Ectodermal cell (in vitro differentiated cells): ENCODE measurements around the gene PPM1F.
"Not testable (repeated sequence)": the region's sequence is repeated elsewhere in the genome, so short reads cannot be mapped to it uniquely, and the experiment has no call there.

Source experiments
- H3K27ac ChIP-seq: 2 replicates; pipeline ENCODE4 v1.7.0; 2013; ENCODE audit warnings: mild to moderate bottlenecking, low read depth, low read length; ENCODE audit not compliant: insufficient read depth, poor library complexity, severe bottlenecking
- H3K27me3 ChIP-seq: 2 replicates; pipeline ENCODE4 v1.7.0; 2013; ENCODE audit warnings: mild to moderate bottlenecking, low read length; ENCODE audit not compliant: insufficient read depth, control insufficient read depth, poor library complexity, severe bottlenecking
- H3K36me3 ChIP-seq: one replicate; pipeline ENCODE4 v1.7.0; 2013; ENCODE audit warnings: low read length; ENCODE audit not compliant: control insufficient read depth, insufficient read depth
- H3K4me1 ChIP-seq: one replicate; pipeline ENCODE4 v1.7.0; 2013; ENCODE audit warnings: low read length; ENCODE audit not compliant: control insufficient read depth, insufficient read depth
- H3K4me3 ChIP-seq: 2 replicates; pipeline ENCODE4 v1.7.0; 2013; ENCODE audit warnings: low read depth, low read length, control low read depth; ENCODE audit not compliant: insufficient read depth
- H3K9me3 ChIP-seq: 2 replicates; pipeline ENCODE4 v1.7.0; 2013; ENCODE audit warnings: mild to moderate bottlenecking, low read length, moderate library complexity; ENCODE audit not compliant: control insufficient read depth
- WGBS, 2 experiments: methylation state at CpG; one replicate each; pipeline ENCODE4 v1.1.7; 2013; ENCODE audit warnings: missing lambda C conversion rate in 2 of 2; 5-methylcytosine and 5-hydroxymethylcytosine counted together

Gene PPM1F

DNA sequence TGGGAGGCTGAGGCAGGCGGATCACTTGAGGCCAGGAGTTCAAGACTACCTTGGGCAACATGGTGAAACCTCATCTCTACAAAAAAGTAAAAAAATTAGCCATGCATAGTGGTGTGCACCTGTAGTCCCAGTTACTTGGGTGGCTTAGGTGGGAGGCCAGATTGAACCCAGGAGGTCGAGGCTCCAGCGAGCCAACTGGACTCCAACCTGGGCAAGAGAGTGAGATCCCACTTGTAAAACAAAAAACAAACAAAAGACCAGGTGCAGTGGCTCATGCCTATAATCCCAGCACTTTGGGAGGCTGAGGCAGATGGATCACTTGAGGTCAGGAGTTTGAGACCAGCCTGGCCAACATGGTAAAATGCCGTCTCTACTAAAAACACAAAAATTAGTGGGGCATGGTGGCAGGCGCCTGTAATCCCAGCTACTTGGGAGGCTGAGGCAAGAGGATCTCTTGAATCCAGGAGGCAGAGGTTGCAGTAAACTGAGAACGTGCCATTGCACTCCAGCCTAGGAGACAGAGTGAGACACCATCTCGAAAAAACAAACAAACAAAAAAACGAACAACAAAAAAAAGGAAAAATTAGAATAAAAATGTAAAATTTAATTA is 38.5 kb downstream of the PPM1F start:
- 91 to 94% methylated on average over 6 of the region's 8 CpGs for WGBS, 2 experiments
- not testable (repeated sequence) for H3K27ac ChIP-seq, H3K4me3 ChIP-seq, H3K4me1 ChIP-seq, H3K9me3 ChIP-seq, H3K27me3 ChIP-seq, H3K36me3 ChIP-seq

DNA sequence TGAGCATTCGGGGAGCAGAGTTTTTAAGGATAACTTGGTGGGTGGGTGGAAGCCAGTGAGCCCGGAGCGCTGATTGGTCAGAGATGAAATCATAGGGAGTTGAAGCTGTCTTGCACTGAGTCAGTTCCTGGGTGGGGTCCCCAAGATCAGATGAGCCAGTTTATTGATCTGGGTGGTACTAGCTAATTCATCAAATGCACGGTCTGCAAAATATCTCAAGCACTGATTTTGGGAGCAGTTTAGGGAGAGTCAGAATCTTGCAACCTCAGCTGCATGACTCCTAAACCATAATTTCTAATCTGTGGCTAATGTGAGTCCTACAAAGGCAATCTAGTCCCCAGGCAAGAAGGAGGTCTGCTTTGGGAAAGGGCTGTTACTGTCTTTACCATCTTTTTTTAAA is 42.3 kb downstream of the PPM1F start:
- not testable (repeated sequence) for H3K4me1 ChIP-seq, H3K9me3 ChIP-seq, H3K4me3 ChIP-seq, H3K27ac ChIP-seq, H3K36me3 ChIP-seq, H3K27me3 ChIP-seq
- WGBS, 2 experiments: 91 to 97% methylated on average over 4 of the region's 4 CpGs

DNA sequence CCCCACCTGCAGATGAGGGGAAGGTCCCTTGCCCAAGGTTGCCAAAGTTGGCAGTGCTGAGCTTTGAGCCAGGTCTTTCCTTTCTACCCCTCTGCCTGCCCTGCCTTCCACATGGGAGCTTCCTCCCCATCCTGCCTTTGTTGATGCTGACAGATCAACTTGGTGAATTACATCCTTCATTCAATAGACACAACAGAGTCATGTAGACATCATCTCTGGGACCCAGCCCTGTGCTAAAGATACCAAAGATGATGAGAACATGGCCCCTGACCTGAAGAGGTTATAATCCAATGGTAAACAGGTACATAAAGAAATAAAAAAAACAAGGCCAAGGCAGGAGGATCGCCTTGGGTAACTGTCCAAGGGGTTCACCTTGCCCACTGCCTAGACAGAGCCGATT is 42.8 kb downstream of the PPM1F start:
- WGBS, 2 experiments: 91 to 92% methylated on average over 2 of the region's 2 CpGs
- Histone ChIP-seq H3K27ac (no peak overlapping the region), H3K4me1 (no peaks in the 10 kb centered on the region), H3K9me3 (no peaks in the 10 kb centered on the region), H3K4me3 (no peak overlapping the region), H3K36me3 (no peaks in the 10 kb centered on the region), H3K27me3 (no peaks in the 10 kb centered on the region)

DNA sequence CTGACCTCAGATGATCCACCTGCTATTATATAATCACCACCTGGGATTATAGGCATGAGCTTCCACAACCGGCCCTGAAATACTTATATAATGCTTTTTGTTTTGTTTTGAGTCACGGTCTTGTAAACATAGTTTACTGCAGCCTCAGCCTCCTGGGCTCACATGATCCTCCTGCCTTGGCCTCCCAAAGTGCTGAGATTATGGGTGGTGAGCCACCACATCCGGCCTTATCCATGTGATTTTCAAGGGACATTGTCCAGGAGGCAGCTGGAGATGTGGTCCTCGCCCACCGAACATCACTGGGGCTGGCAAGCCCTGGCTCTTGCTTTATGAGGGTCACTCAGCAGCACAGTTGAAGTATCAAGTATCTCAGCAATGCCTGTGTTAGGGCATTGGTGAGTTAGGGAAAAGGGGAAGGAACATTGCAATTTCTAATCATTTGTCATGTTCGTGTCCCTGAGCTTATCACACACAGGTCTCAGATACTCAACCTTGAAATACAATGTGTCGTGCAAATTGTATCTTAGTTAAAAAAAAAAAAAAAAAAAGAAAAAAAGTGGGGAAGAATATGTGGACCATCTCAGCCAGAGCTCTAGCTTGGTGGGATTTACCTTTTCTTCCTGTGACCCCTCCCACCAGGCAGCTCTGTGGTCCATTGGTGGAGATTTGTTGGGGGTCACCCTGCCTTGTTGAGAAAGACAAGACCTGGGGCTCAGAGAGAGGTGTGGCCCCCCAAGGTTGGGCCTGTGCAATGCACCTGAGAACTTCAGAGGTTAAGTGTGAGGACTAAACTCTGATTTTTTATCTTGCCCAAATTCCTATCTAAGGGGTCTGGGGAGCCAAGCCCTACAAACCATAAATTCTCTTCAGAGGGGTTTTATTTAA is 44.8 kb downstream of the PPM1F start:
- WGBS, 2 experiments: 86 to 90% methylated on average over 6 to 7 of the region's 7 CpGs
- no peak overlapping the region for H3K27ac ChIP-seq
- H3K9me3 ChIP-seq: no peaks in the 10 kb centered on the region
- no peaks in the 10 kb centered on the region for H3K27me3 ChIP-seq
- H3K4me3 ChIP-seq: no peak overlapping the region
- H3K36me3 ChIP-seq: no peaks in the 10 kb centered on the region
- H3K4me1 ChIP-seq: no peaks in the 10 kb centered on the region

DNA sequence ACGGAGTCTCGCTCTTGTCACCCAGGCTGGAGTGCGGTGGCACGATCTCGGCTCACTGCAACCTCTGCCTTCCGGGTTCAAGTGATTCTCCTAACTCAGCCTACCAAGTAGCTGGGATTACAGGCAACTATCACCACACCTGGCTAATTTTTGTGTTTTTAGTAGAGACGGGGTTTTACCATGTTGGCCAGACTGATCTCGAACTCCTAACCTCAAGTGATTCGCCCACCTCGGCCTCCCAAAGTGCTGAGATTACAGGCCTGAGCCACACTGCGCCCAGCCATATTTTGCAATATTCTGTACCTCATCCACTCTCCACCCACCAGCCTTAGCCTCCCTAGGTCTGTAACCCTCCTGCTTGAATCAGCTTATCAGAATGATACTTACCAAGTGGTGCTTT is 47.4 kb downstream of the PPM1F start:
- not testable (repeated sequence) for H3K36me3 ChIP-seq, H3K27me3 ChIP-seq, H3K27ac ChIP-seq, H3K9me3 ChIP-seq, H3K4me3 ChIP-seq, H3K4me1 ChIP-seq
- 94% methylated on average over 11 of the region's 11 CpGs for WGBS, 2 experiments

DNA sequence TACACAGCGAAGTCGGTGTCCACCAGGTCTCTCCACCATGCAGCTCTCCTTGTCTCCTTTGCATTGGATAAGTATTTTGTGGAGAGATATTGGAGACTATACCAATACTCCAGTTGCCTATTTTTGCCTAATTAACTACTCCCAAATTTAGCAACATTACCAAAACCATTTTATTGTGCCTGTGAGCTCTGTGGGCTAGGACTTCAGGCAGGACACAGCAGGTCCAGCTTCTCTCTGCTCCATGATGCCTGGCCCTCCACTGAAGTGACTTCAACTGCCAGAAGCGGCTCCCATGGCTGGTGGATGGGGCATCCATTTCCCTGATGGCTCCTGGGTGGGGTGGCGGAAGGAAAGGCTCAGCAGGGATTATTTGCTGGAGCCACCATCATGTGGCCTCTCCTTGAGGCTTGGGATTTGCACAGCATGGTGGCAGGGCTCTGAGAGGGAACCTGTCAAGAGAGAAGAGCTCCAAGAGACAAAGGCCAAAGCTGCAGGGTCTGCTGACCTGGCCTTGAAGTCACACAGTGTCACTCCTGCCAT is 48.3 kb downstream of the PPM1F start:
- Histone ChIP-seq H3K9me3 (no peaks in the 10 kb centered on the region), H3K27ac (no peak overlapping the region), H3K27me3 (no peaks in the 10 kb centered on the region), H3K4me1 (no peaks in the 10 kb centered on the region), H3K4me3 (no peak overlapping the region), H3K36me3 (no peaks in the 10 kb centered on the region)
- WGBS, 2 experiments: 93 to 94% methylated on average over 4 of the region's 4 CpGs

DNA sequence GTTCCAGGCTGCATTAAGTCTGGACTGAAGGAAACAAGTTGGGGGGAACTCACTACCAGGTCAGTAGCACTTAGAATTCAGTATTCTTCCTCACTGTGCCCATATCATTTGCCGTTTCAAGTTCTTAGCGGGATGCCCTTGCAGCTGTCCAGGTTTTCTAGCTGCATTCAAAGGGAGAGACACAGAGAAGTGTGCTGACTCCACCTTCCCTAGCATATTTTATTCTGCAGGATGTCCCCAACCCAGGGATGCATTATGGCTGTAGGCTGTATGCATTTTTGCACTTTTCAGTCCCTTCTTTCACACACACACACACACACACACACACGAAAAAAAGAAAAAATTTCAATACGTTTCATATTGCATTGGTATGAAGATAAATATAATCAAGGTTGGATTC is 49.4 kb downstream of the PPM1F start:
- Histone ChIP-seq H3K27me3 (no peaks in the 10 kb centered on the region), H3K4me1 (no peaks in the 10 kb centered on the region), H3K27ac (no peak overlapping the region), H3K36me3 (no peaks in the 10 kb centered on the region), H3K9me3 (no peaks in the 10 kb centered on the region), H3K4me3 (no peak overlapping the region)
- 92 to 98% methylated on average over 2 to 4 of the region's 4 CpGs for WGBS, 2 experiments

GRCh38 chr22:21902296-21903087 is 50.2 kb downstream of the PPM1F start:
- Histone ChIP-seq H3K4me1 (no peaks in the 10 kb centered on the region), H3K36me3 (no peaks in the 10 kb centered on the region), H3K27me3 (no peaks in the 10 kb centered on the region), H3K9me3 (no peaks in the 10 kb centered on the region), H3K27ac (no peak overlapping the region), H3K4me3 (no peak overlapping the region)
- WGBS, 2 experiments: 92% methylated on average over 12 of the region's 12 CpGs

GRCh38 chr22:21898354-21898896 is 54.2 kb downstream of the PPM1F start:
- H3K4me1 ChIP-seq: no peaks in the 10 kb centered on the region
- H3K36me3 ChIP-seq: no peaks in the 10 kb centered on the region
- no CpG with 5 or more reads among the region's 1 CpG for WGBS, 2 experiments
- H3K27ac ChIP-seq: no peak overlapping the region
- no peaks in the 10 kb centered on the region for H3K9me3 ChIP-seq
- no peak overlapping the region for H3K4me3 ChIP-seq
- H3K27me3 ChIP-seq: no peaks in the 10 kb centered on the region
